HG02642 (cell line): ENCODE results near the gene CSF1.

Experiments used
- ATAC-seq: cut with Tn5 transposase; IDR thresholded peaks from one replicate; pipeline ENCODE4 v1.9.1; 2021; ENCODE audit warnings: mild to moderate bottlenecking; ENCODE audit not compliant: unreplicated experiment, poor library complexity

CSF1 gene

DNA sequence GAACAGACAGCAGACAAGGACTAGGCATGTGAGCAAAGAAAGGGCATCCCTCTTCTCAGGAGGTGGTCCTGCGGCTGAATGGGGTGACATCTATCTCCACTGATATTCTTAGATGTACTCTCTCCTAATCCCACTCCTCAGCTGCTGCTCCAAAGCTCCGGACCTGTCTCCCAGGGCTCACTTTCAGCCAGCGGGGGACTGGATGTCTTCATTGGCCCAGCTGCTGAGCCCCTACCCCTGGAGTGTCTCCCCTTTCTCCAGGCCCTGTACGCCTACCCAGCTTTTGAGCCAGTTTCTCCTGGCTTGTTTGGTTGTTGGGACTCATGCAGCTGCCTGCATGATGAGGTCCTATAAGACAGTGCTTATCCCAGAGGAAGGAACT is 28.8 kb upstream of the CSF1 start:
- no peak for ATAC-seq

DNA sequence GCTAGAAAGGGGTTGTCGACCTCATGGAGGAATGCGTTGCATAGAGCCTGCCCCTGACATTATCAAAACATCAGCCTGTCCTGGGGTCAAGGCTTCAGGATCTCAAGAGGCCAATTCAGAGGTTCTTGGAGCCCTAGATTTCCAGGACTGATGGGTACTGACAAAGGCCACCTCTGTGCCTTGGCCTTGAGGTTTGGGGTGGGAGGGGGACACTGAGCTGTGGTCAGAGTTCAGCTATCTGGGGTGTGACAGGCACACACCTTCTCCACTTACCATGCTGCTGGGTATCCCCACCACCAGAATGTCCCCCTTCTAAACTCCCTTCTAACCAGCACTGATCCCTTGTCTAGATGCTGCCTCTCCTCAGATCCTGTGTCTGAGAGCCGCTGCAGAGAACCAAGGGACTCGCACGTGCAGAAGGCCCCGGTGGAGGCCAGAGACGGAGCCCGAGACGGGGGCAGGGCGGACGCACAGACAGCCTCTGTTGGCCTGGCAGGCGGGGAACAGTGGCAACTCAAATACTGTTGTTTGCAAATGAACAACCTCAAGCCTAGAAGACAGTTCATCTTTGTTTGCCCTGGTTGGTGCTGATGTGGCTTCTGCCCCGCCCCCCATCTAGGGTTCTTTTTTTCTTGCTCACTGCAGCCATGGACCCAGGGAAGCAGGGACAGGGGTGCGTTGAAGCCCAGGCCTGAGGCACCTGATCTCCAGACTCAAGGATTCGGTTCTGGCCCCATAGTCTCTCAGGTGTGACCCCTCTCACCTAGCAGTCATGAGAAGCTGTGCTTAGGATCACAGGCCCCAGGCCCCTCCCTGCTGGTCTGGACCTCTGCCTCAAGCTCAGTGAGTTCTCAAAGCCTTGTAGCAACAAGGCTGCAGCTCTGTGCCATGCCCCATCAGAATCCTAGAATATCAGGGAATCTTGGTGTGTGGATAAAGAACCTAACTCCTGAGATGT is 28.1 kb upstream of the CSF1 start:
- no peak for ATAC-seq

DNA sequence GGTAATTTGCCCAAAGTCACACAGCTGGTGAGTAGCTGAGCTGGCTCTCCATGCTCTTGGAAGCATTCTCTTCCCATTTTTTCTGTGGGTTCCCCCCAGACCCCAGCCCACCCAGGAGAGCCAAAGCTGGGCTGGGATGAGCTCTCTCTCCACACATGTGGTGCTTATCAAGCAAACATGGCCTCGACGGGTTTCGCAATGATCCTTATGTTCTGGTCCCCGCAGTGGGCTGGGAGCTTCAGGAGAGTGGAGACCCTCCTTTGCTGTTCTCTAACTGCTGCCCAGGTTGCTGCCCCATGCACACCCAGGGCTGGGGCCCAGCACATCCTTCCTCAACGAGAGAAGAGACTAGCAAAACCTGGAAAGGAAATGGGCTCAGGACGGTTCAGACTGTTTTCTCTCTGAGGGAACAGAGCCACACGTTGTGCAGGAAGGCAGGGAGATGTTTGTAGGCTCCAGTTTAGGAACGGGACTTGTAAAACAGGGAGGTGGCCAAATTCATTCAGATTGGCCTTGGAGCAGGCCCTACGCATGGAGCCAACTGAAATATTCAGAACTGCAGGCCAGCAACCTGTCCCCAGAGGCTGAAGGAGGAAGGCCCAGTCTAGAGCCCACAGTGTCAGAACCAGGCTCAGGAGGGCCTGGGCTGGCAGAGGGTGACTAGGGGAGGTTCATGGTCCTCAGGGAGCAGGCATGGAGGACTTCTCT is 27.2 kb upstream of the CSF1 start:
- no peak for ATAC-seq

DNA sequence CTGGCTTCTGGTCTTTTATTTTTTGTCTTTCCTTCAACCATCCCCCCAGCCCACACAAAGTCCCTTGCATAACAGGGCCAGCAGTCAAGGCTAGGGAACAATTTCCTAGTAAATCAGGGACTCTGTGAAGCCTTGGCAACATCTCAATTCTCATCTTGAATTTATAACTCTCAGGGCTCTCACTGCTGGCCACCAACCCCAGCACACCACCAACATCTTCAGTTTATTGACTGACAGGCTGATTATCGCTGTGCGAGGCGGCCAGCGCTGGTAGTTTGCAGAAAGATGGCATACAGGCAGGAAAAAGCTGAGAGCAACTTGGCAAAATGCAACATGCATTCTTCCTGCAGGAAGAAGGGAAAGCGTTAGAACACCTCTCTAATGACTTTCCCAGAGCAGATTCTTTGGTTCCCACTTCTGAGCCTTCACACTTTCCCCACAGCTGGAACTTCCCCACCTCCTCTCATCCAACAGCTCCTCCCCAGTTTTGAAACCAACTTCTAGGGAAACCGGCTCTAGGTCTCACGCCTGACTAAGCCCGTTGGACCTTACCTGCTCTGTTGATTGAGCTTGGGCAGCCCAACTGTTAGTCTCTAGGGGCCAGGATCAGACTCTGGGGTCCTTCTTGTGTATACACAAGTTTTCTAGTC is 26.3 kb upstream of the CSF1 start:
- ATAC-seq = no peak

DNA sequence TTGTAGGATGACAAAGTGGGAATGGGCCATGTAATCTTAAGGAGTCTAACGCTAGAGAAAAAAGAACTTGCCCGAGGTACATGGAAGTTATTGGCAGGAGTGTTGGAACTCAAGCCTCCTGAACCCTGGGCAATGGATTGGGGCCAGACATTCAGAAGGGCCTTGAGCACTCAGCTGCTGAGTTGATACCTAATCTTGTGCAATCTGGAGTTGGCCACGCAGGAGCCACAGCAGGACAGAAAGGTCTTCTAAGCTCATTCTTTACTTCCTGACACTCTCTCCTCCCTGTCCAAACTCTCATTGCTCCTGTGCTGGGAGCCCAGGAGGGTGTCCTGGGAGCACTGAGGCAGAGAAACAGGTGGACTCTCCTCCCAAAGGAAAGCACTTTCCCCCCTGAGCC is 25.1 kb upstream of the CSF1 start:
- no peak for ATAC-seq

DNA sequence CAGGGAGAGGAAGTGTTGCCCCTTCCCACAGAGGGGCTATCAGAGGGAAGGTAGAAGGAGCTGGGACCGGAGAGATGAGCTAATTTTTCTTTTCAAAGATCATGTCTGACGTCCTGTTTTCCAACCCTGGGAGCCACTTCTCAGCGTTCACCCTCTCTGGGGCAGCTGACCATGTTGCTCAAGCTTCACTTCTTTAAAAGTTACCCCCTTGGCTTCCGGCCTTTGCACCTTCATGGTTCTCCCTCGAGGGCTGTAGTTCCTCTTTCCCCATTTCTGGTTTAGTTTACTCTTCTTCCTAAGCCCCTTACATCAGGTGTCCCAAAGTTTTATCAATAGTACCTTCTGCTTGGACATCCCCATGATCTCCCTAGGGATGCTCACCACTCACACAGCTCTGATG is 23.8 kb upstream of the CSF1 start:
- ATAC-seq = no peak

DNA sequence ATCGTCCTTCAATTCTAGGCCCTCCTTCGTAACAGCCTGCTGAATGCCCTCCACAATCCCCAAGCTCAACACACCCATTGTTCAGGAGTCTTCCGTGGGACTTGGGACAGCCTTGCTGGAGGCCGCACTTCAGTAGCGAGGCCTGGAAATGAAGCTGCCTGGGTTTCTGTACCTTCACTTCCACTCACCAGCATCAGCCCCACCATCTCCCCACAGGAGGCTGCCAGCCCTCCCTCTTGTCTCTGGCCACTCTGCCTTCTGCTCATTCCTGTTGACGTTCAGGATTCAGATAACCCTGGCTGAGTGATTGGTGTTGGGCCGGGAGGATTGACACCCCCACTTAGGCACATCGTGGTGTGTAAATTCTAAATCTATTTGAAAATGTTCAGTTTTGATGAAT is 23.4 kb upstream of the CSF1 start:
- no peak for ATAC-seq

DNA sequence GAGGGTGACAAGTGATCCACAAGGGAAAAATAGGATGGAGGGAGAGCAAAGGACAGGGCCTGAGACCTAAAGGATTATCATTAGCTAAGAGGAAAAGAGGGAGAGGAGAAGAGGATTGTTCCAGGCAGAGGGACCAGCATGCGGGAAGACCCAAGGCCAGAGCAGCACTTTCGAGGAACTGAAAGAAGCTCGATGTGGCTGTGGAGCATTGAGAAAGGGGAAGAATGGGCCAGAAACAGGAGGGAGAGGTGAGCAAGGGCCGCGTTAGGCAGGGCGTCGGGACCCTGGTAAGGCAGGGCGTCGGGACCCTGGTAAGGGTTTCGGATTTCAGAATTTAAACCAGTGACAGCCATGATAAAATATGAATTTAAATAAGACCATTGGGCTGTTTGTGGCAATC is 22.8 kb upstream of the CSF1 start:
- no peak for ATAC-seq

DNA sequence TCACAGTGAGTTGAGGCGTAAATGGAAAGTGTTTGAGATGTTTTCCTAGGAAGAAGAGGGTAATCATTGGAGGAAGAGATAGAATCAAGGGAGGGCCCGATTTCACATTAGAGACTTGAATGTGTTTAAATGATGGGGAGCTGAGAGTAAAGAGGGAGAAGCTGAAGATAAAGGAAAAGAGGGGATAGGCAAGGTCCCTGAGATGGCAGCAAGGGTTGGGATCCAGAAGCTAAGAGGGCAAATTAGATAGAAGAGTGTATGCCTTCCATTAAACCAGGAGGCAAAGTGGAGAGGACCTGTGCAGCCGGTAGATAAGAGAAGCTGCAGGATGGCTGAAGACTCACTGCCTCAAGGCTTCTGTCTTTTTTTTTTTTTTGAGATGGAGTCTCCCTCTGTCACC is 21.6 kb upstream of the CSF1 start:
- ATAC-seq = no peak

DNA sequence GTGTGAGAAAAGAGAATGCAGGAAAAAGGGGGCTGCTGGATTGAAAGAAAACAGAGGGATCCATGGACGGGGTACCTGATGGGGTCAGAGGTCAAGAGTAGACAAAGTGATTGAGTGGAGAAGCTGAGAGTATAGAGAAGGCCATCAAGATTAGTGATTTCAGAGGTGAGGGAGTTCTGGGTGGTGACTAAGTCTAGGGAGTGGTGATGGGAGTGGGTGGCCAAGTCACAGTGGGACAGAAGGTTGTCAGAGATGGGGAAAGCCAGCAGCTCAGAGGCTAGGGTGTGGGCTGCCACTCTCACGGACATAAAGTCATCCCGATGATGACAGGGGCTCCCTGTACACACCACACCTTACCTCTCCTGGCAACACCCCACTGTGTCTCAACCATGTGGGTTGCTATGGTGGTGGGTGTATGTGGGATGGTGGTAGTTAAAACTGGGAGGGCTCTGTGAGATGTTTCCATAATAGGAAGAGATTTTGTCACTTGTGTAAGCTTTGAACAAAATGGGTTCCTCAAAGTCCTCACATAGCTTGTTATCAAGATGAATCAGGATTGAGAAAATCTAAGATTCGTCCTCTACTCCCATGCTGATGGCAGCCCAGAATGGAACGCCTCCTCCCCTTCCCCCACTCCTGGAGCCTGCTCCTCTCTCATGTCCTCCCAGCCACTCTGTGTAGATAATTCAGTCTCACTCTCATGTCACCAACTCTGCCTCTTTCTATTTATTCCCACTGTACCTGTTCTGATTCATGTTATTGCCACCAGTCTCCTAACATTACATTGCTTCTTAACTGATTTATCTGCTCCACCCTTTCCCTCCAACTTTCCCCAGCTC is 20.3 kb upstream of the CSF1 start:
- ATAC-seq = no peak

DNA sequence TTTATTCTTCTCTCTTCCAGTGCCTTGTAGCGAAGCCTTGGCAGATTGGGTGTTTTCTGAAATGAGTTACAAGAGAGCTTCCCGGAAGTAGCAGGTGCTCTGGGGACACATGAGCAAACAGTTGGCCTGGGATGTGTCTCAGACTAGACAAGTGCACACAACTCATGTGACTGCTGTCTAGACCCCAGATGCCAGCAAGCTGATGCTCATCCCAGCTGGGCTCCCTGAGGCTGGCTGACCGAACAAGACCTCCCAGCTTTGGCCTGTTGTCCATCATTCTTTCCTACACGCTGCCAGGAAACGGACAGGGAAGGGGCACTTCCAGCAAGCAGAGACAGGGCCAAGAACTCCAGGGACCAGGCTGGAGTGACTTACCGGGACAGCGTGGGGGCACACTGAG is 18.7 kb upstream of the CSF1 start:
- ATAC-seq = no peak

DNA sequence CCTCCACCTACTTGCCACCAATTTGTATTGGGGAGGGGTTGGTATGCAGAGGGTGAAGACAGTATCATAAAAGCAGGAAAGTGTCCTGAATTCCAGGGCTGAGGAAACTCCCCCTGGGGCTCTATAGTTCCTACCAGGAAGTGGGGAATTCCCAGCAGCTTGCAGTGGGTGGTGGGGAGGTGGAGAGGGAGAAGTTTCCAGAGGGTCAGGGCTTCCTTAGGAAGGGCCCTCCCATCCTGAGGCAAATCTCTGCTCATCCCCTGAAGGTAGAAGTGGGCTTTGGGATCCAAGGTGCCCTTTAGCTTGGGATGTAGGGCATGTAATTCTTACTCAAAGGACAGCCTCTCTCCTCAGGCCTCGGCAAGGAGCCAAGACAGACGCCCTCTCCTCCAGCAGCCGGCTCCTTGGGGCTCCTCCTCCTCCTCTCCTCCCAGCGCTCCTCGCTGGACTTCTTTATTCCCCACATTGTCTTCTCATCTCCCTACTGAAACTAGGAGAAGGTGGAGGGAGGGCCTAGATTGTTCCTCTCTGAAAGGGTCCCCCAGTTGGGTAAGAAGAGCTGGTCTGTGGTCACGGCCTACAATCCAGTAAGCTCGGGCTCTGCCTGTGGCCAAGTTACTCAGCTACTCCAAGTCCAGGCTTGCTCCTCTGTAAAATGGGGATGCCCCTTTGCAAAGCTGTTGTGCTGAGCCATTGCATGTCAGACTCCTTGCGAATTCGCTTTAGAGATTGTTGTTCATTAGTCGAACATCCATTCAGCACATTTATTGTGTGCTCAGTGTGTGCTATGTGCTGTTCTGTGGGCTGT is 17.9 kb upstream of the CSF1 start:
- ATAC-seq = no peak

DNA sequence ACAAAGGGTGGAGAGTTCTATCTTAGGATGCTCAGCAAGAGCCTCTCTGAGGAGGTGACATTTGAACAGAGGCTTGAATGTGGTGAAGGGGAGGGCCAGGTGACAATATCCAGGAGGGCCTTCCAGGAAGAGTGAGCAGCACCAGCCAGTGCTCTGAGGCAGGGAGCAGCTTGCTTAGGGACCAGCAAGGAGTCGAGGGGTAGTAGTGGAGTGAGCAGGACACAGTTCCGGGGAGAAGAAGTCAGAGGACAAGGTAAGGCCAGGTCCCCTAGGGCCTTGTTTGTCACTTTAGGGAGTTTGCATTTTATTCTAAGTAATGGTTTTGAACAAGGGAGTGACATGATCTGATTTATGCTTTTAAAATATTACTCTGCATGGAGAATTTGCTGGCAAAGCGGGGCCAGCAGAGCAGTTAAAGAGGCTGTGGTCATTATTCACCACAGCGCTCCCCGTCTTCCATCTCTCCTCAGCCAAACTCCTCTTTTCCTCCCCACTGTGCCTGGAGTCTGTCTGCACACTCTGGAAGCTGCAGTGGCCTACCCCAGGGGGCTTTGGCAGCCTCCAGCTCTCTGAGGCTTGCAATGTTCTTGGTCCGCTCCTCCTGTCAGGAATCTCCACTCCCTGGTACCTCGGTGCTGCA is 17.0 kb upstream of the CSF1 start:
- ATAC-seq = no peak

DNA sequence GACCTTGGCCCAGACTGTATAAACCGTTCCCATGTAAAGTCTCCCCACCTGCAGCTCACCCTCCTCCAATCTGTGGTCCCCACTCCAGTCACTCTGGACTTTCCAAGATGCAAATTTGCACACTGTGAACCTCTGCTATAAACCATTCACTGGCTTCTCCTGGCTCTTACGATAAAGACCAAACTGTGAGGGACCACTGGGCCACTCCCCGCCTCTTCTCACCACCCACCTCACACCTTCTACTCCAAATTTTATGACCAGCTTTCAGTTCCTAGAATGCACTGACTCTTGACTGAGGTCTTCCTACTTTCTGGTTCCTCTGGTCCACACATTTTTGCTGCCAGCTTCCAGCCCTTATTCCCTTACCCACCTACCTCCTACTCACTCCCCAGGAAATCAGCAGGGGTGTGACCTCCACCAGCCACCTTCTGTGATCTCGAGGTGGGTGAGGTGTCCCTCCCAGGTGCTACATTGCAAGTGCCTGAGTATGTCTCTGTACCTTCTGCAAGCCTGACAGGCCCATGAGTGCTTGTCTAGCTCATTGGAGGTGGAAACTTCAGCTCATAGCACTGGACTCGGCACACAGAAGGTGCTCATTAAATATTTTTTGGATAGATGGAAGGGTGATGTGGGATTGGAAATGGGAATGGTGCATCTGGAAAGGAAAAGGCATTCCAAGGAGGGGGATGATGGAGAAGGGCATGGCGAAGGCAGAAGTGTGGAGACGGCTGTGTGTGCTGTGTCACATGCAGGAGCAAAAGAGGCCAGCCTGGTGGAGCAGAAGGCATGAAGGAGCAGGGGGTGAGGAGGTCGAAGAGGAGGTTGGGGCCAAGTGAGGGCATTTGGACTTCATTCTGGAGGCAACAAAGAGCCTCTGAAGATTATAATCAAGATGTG is 15.6 kb upstream of the CSF1 start:
- peak; percentile 46 for ATAC-seq

DNA sequence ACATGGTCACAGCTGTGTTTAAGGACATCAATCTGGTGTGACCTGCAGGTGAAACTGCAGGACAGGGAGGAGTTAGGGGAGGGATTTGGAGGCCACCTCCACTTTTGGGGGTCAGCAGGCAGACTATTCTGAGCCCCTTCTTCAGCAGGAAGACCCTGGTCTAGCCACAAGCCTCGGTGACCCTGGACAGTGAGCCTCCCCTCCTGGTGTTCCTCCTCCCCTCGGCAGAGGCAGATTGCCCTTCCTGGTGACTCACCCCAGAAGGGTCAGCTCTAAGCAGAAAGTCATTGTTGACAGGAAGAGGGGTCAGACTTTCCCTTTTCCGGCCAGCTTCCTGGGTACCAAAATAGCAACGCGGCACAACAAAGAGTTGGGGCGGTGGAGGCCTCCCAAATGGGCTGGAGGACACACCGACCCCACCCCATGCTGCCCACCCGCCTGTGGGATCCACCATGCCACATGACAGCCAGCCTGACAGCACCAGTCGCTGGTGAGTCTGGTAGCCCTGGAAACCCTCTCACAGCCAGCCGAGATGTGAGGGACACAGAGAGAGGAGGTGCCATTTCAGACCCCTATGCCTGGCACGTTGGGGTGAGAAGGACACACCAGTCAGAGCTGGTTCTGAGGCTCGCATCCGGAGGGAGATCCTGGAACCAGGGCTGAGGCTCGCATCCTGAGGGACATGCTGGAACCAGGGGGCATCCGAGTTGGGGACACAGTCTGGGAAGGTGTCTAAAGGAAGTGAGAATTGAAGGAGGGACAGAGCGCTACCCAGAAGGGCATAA is 14.7 kb upstream of the CSF1 start:
- ATAC-seq = no peak

DNA sequence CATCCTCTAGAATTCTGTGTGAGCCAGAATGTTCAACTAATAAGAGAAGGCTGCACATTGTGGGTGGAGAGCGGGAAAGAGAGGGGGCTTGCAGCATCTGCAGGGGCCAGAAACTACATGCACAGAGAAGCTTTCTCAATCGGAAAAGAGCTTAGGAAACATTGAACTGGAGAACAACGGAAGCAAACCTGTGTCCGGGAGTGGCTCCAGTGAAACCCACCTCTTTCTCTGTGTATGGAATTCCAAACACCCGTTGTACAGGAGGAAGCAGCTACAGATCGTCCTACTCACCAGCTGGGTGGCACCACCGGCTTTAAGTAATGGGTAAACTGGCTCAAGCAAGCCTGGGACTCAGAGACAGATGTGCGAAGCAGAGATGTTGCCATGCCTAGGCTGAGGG is 14.0 kb upstream of the CSF1 start:
- no peak for ATAC-seq

DNA sequence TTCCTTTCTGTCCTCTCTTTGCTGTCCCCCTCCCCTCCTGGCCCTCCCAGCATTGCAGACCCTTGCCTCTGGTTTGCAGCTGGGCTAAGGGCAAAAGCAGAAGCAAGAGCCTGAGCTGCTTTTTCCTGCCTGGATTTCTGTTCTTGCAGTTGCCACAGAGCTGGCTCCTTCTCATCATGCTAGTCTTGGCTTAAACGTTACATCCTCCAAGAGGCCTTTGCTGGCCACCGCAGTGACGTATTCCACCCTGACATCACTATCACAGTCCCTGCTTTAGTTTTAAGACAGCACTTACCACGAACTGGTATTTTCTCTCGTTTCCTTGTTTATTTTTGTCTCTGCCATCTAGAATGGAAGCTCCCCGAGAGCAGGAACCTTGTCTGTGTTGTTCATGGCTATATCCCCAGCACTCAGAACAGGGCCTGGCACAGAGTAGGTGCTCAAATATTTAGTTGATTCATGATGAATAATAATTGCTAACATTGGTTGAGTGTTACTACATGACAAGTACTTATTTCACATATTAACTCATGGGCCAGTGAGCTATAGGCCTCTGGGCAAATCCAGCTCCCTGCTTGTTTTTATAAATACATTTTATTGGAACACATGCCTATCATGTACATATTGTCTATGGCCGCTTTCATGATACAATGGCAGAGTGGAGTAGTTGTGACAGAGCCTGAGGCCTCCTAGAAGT is 13.2 kb upstream of the CSF1 start:
- no peak for ATAC-seq
